ENCODE measurements around the gene ATRX.
A peak's percentile ranks its signal among the peaks of the same experiment; 100 is the strongest.
"Not testable (repeated sequence)": the region's sequence is repeated elsewhere in the genome, so short reads cannot be mapped to it uniquely, and the experiment has no call there.

Gene ATRX

DNA sequence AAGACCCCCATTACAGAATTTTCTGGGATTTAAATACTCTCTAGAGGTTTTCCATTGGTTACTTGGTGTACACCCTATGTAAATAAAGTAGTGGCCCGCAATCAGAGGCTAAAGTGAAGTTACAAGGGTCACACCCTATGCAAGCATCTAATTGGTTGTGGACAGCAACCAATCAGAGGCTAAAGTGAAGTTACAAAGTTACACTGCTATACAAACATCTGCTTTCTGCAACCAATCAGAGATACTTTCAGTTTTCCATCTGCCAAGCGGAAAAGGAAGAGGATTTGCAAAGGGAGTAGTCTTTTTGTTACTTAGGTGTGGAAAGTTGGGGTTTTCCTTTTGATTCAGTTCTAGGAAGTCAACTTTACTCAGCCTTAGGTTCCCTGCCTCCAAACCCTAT, 2.0 kb upstream of the ATRX start:
- FAIRE-seq (no peak), DNase-seq (ENCODE audit: insufficient read length, low spot score) (no peak)
- no peak for TF ChIP-seq PAX5 (IDR thresholded peaks at IDR 0.05; ENCODE audit: insufficient read depth, low read length, severe bottlenecking)
- no peak for TF ChIP-seq POLR2AphosphoS5 (IDR thresholded peaks at IDR 0.05; ENCODE audit: low read depth, low read length)
- TF ChIP-seq POLR2A (IDR thresholded peaks at IDR 0.05; ENCODE audit: low read depth, low read length) = no peak
- TF ChIP-seq TAF1 (IDR thresholded peaks at IDR 0.05; ENCODE audit: low read depth, low read length) = no peak
- no peak for TF ChIP-seq SPI1 (IDR thresholded peaks at IDR 0.05; ENCODE audit: low read depth, low read length)
- TF ChIP-seq POU2F2 (IDR thresholded peaks at IDR 0.05; ENCODE audit: low read depth, low read length) = no peak

GRCh38 chrX:77786365-77786680, 307 bp upstream of the ATRX start:
- FAIRE-seq (no peak), DNase-seq (ENCODE audit: insufficient read length, low spot score) (no peak)
- TF ChIP-seq POU2F2 (IDR thresholded peaks at IDR 0.05; ENCODE audit: low read depth, low read length) = no peak
- TF ChIP-seq PAX5 (IDR thresholded peaks at IDR 0.05; ENCODE audit: insufficient read depth, low read length, severe bottlenecking) = no peak
- no peak for TF ChIP-seq TAF1 (IDR thresholded peaks at IDR 0.05; ENCODE audit: low read depth, low read length)
- no peak for TF ChIP-seq POLR2A (IDR thresholded peaks at IDR 0.05; ENCODE audit: low read depth, low read length)
- TF ChIP-seq POLR2AphosphoS5 (IDR thresholded peaks at IDR 0.05; ENCODE audit: low read depth, low read length) = no peak
- no peak for TF ChIP-seq SPI1 (IDR thresholded peaks at IDR 0.05; ENCODE audit: low read depth, low read length)

DNA sequence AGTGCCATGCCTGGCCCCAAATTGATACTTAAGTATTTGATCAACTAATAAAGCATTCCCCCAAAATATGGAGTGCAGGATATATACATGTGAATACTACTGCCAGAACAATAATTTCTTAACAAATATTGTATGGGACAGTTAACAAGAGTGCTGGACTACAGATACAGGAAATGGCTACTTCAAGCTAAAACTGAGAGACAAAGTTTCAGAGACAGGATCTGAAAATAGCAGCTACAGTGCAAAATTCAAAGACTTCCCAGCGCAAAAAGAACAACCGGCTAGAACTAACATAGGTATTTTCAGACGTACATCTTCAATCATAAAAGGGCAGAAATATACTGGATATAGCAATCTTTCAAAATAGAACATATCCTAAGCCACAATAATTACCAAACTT, 6.3 kb downstream of the ATRX start:
- no peak for DNase-seq (ENCODE audit: insufficient read length, low spot score)
- TF ChIP-seq TAF1 (IDR thresholded peaks at IDR 0.05; ENCODE audit: low read depth, low read length) (no peak), POU2F2 (IDR thresholded peaks at IDR 0.05; ENCODE audit: low read depth, low read length) (no peak), SPI1 (IDR thresholded peaks at IDR 0.05; ENCODE audit: low read depth, low read length) (peak; percentile 40; the same call in 1 of the 2 replicates), PAX5 (IDR thresholded peaks at IDR 0.05; ENCODE audit: insufficient read depth, low read length, severe bottlenecking) (no peak), POLR2A (IDR thresholded peaks at IDR 0.05; ENCODE audit: low read depth, low read length) (no peak)
- FAIRE-seq = peak; percentile 75

DNA sequence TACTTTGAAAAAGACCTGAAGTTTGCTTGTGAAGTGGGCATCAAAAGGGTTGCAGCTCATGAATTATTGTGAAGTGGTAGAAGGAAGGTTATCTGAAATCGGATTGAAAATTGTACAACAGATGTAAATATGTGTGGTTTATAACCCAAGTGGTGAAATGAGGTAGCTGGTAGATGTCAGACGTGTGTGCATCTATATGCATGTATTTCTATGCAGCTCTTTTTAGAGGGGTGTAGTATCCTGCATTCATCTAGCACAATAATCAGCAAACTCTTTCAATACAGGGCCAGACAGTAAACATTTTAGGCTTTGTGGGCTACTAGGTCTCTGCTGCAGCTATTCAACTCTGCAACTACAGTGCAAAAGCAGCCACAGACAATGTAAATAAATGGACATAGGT, 9.4 kb downstream of the ATRX start:
- FAIRE-seq (no peak), DNase-seq (ENCODE audit: insufficient read length, low spot score) (no peak)
- TF ChIP-seq TAF1 (IDR thresholded peaks at IDR 0.05; ENCODE audit: low read depth, low read length) = no peak
- no peak for TF ChIP-seq POLR2A (IDR thresholded peaks at IDR 0.05; ENCODE audit: low read depth, low read length)
- no peak for TF ChIP-seq POLR2AphosphoS5 (IDR thresholded peaks at IDR 0.05; ENCODE audit: low read depth, low read length)
- no peak for TF ChIP-seq SPI1 (IDR thresholded peaks at IDR 0.05; ENCODE audit: low read depth, low read length)
- no peak for TF ChIP-seq PAX5 (IDR thresholded peaks at IDR 0.05; ENCODE audit: insufficient read depth, low read length, severe bottlenecking)
- TF ChIP-seq POU2F2 (IDR thresholded peaks at IDR 0.05; ENCODE audit: low read depth, low read length) = no peak

DNA sequence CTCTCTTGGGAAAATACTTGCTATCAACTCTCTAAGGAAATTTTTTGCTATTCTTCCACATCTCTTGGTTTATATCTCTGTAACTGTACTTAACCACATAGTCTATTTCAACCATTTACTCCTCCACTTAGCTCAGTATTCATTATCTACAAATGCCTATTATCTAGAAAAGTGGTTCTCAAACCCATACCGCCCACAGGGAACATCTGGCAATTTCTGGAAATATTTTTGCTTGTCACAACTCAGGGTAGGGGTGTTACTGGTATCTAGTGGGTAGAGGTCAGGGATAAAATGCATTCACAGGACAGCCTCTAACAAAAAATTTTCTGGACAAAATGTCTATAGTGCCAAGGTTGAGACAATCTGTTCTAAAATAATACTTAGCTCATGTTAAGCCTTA, 14.4 kb downstream of the ATRX start:
- FAIRE-seq (no peak), DNase-seq (ENCODE audit: insufficient read length, low spot score) (no peak)
- TF ChIP-seq TAF1 (IDR thresholded peaks at IDR 0.05; ENCODE audit: low read depth, low read length) (no peak), SPI1 (IDR thresholded peaks at IDR 0.05; ENCODE audit: low read depth, low read length) (no peak), POU2F2 (IDR thresholded peaks at IDR 0.05; ENCODE audit: low read depth, low read length) (no peak), POLR2AphosphoS5 (IDR thresholded peaks at IDR 0.05; ENCODE audit: low read depth, low read length) (no peak), PAX5 (IDR thresholded peaks at IDR 0.05; ENCODE audit: insufficient read depth, low read length, severe bottlenecking) (no peak), POLR2A (IDR thresholded peaks at IDR 0.05; ENCODE audit: low read depth, low read length) (no peak)

DNA sequence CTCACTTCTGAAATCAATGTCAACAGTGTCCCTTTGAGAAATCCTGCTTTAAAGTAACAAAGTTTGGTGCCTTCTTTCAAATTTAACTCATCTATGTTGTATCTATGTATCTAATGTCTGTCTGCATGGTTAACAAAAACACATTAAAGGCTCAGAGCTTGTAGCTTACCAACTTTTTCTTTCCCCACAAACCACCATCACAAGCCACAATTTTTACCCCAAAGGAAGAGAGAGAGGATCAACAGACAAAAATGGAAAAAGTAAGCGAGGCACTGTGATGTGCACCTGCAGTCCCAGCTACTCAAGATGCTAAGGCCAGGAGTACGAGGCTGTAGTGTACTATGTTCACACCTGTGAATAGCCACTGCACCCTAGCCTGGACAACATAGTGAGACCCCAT, 17.2 kb downstream of the ATRX start:
- no peak for FAIRE-seq
- no peak for TF ChIP-seq POLR2AphosphoS5 (IDR thresholded peaks at IDR 0.05; ENCODE audit: low read depth, low read length)
- no peak for TF ChIP-seq POLR2A (IDR thresholded peaks at IDR 0.05; ENCODE audit: low read depth, low read length)
- no peak for TF ChIP-seq PAX5 (IDR thresholded peaks at IDR 0.05; ENCODE audit: insufficient read depth, low read length, severe bottlenecking)
- no peak for TF ChIP-seq TAF1 (IDR thresholded peaks at IDR 0.05; ENCODE audit: low read depth, low read length)
- no peak for TF ChIP-seq SPI1 (IDR thresholded peaks at IDR 0.05; ENCODE audit: low read depth, low read length)
- no peak for TF ChIP-seq POU2F2 (IDR thresholded peaks at IDR 0.05; ENCODE audit: low read depth, low read length)
- no peak for DNase-seq (ENCODE audit: insufficient read length, low spot score)

DNA sequence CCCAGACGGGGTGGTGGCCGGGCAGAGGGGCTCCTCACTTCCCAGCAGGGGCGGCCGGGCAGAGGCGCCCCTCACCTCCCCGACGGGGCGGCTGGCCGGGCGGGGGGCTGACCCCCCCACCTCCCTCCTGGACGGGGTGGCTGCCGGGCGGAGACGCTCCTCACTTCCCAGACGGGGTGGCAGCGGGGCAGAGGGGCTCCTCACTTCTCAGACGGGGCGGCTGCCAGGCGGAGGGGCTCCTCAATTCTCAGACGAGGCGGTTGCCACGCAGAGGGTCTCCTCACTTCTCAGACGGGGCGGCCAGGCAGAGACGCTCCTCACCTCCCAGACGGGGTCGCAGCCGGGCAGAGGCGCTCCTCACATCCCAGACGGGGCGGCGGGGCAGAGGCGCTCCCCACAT, 19.8 kb downstream of the ATRX start:
- not testable (repeated sequence) for DNase-seq (ENCODE audit: insufficient read length, low spot score); FAIRE-seq

DNA sequence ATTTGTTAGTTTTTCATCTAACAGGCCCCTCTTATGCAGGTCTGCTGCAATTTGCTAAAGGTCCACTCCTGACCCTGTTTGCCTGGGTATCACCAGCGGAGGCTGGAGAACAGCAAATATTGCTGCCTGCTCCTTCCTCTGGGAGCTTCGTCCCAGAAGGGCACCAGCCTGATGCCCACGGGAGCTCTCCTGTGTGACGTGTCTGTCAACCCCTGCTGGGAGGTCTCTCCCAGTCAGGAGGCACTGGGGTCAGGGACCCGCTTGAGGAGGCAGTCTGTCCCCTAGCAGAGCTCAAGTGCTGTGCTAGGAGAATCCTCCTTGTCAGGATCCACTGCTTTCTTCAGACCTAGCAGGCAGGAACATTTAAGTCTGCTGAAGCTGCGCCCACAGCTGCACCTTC, 30.5 kb downstream of the ATRX start:
- DNase-seq (ENCODE audit: insufficient read length, low spot score) (no peak), FAIRE-seq (no peak)
- TF ChIP-seq TAF1 (IDR thresholded peaks at IDR 0.05; ENCODE audit: low read depth, low read length) (no peak), POLR2A (IDR thresholded peaks at IDR 0.05; ENCODE audit: low read depth, low read length) (no peak), SPI1 (IDR thresholded peaks at IDR 0.05; ENCODE audit: low read depth, low read length) (no peak), PAX5 (IDR thresholded peaks at IDR 0.05; ENCODE audit: insufficient read depth, low read length, severe bottlenecking) (no peak), POU2F2 (IDR thresholded peaks at IDR 0.05; ENCODE audit: low read depth, low read length) (no peak), POLR2AphosphoS5 (IDR thresholded peaks at IDR 0.05; ENCODE audit: low read depth, low read length) (no peak)

GRCh38 chrX:77753942-77754341, 32.1 kb downstream of the ATRX start:
- not testable (repeated sequence) for FAIRE-seq; DNase-seq (ENCODE audit: insufficient read length, low spot score)

GRCh38 chrX:77749695-77750094, 36.3 kb downstream of the ATRX start:
- no peak for FAIRE-seq

GRCh38 chrX:77743720-77744119, 42.3 kb downstream of the ATRX start:
- FAIRE-seq (no peak), DNase-seq (ENCODE audit: insufficient read length, low spot score) (no peak)
- TF ChIP-seq POLR2A (IDR thresholded peaks at IDR 0.05; ENCODE audit: low read depth, low read length) = no peak

More at GRCh38 chrX:77749695-77750094, 36.3 kb downstream of the ATRX start:
- no peak for TF ChIP-seq POLR2AphosphoS5 (IDR thresholded peaks at IDR 0.05; ENCODE audit: low read depth, low read length)
- TF ChIP-seq SPI1 (IDR thresholded peaks at IDR 0.05; ENCODE audit: low read depth, low read length) = no peak
- no peak for TF ChIP-seq POLR2A (IDR thresholded peaks at IDR 0.05; ENCODE audit: low read depth, low read length)
- no peak for TF ChIP-seq TAF1 (IDR thresholded peaks at IDR 0.05; ENCODE audit: low read depth, low read length)
- no peak for TF ChIP-seq PAX5 (IDR thresholded peaks at IDR 0.05; ENCODE audit: insufficient read depth, low read length, severe bottlenecking)
- TF ChIP-seq POU2F2 (IDR thresholded peaks at IDR 0.05; ENCODE audit: low read depth, low read length) = no peak
- no peak for DNase-seq (ENCODE audit: insufficient read length, low spot score)
